ENCODE results near the gene CLPTM1. TPM values are rescaled to one million over a fixed set of nuclear protein-coding genes. Genes with fewer than 3 reads are reported as not detected.

Gene CLPTM1
- total and polyA plus RNA-seq, 9 of the 15 experiments (the other 6 are each of a cell fraction or from before 2014, with no cell fraction given): 0.37 to 96.0 (median 27.5) TPM

- no peak for TF ChIP-seq PRDM10 (IDR thresholded peaks at IDR 0.05; ENCODE audit: partially characterized antibody)
- TF ChIP-seq ZC3H11A (IDR thresholded peaks at IDR 0.05; ENCODE audit: low read depth, low read length): no peak
- peak; percentile 85 to 89 (median 87) for TF ChIP-seq CTCF (IDR thresholded peaks at IDR 0.05 in 2 of 3, conservative IDR thresholded peaks at IDR 0.05 in 1 of 3; ENCODE audit: insufficient read depth in 2 of 3, low read depth in 1 of 3, low read length in 3 of 3)
- TF ChIP-seq JUND (IDR thresholded peaks at IDR 0.05; ENCODE audit: borderline replicate concordance, low read depth, low read length): 0 out of 2 replicates have a peak, but pooled peaks have one; percentile 29
- no peak for TF ChIP-seq JUND (tag; IDR thresholded peaks at IDR 0.05; ENCODE audit: borderline replicate concordance, low read depth, low read length)
- peak; percentile 56; the same call in 1 of the 2 replicates for TF ChIP-seq STAG1 (CRISPR knock-in tag; IDR thresholded peaks at IDR 0.05; ENCODE audit: borderline replicate concordance)
- TF ChIP-seq RAD21 (CRISPR knock-in tag; conservative IDR thresholded peaks at IDR 0.05 in 1 of 2, IDR thresholded peaks at IDR 0.05 in 1 of 2): peak; percentile 65 to 85
- no peak for TF ChIP-seq ZFP30 (CRISPR knock-in tag; IDR thresholded peaks at IDR 0.05; ENCODE audit: borderline replicate concordance)
- peak; percentile 42 for TF ChIP-seq CTCFL (IDR thresholded peaks at IDR 0.05; ENCODE audit: borderline replicate concordance, insufficient read depth, low read depth, low read length, poor library complexity, severe bottlenecking)
- TF ChIP-seq EHMT2 (IDR thresholded peaks at IDR 0.05): peak; percentile 40; the same call in 1 of the 2 replicates
- no peak for TF ChIP-seq ETS2 (tag; IDR thresholded peaks at IDR 0.05; ENCODE audit: borderline replicate concordance, poor library complexity, severe bottlenecking)
Observed at GRCh38 chr19:45016388-45017314, 61.5 kb downstream of the CLPTM1 start (continued).

All from K562 (cell line).